K562 (cell line): ENCODE data around the gene ENTPD8. TPM values are rescaled to one million over a fixed set of nuclear protein-coding genes. Genes with fewer than 3 reads are reported as not detected.

ENCODE experiments used
- CREB3L1 ChIP-seq: fragments of 450-650 bp; IDR thresholded peaks from 2 replicates; pipeline ENCODE4 v1.6.1; 2014; ENCODE audit warnings: low read depth, mild to moderate bottlenecking, moderate library complexity, borderline replicate concordance
- HSF4 ChIP-seq: fragments of 250-450 bp; sonication (Bioruptor Pico); IDR thresholded peaks from 2 replicates; pipeline ENCODE4 v2.1.2; 2022; ENCODE audit warnings: mild to moderate bottlenecking, moderate library complexity, borderline replicate concordance
- MCM7 ChIP-seq, 2 experiments: fragments of 450-650 bp; IDR thresholded peaks; 2 replicates each; pipeline ENCODE4 v1.6.1; 2016 to 2018
- MLLT1 ChIP-seq, 2 experiments: fragments of 450-650 bp; IDR thresholded peaks; 2 replicates each; pipeline ENCODE4 v1.6.1; 2016
- MYBL2 ChIP-seq, 2 experiments: fragments of 450-650 bp in 1 of 2; sonication (generic) in 1 of 2; formaldehyde crosslinking in 1 of 2; IDR thresholded peaks; 2 replicates each; pipeline versions ENCODE4 v1.6.1 to v1.8.1; 2017 to 2022; ENCODE audit warnings: borderline replicate concordance in 1 of 2, inconsistent platforms in 1 of 2, low read depth in 1 of 2, mild to moderate bottlenecking in 1 of 2, missing genetic modification reagents in 1 of 2, moderate library complexity in 1 of 2
- NR3C1 ChIP-seq: sonication (generic); formaldehyde crosslinking; IDR thresholded peaks from 2 replicates; pipeline ENCODE4 v1.8.1; 2022; ENCODE audit warnings: missing genetic modification reagents
- PRDM10 ChIP-seq: fragments of 450-650 bp; IDR thresholded peaks from 2 replicates; pipeline ENCODE4 v1.6.1; 2018; ENCODE audit not compliant: partially characterized antibody
- PRMT5 ChIP-seq: sonication (generic); formaldehyde crosslinking; IDR thresholded peaks from 2 replicates; pipeline ENCODE4 v1.5.0; 2020; ENCODE audit warnings: missing genetic modification reagents
- RBM15 ChIP-seq: fragments of 200-400 bp; formaldehyde crosslinking; IDR thresholded peaks from 2 replicates; pipeline ENCODE4 v1.6.1; 2018; ENCODE audit warnings: mild to moderate bottlenecking, low read length, moderate library complexity; ENCODE audit not compliant: insufficient read depth
- RBM34 ChIP-seq: fragments of 200-400 bp; formaldehyde crosslinking; IDR thresholded peaks from 2 replicates; pipeline ENCODE4 v1.6.1; 2018; ENCODE audit warnings: low read length, borderline replicate concordance; ENCODE audit not compliant: insufficient read depth
- THAP12 ChIP-seq: fragments of 250-450 bp; sonication (Bioruptor Pico); IDR thresholded peaks from 2 replicates; pipeline ENCODE4 v1.9.0; 2021; ENCODE audit warnings: mild to moderate bottlenecking, inconsistent platforms
- ZBTB9 ChIP-seq: fragments of 450-650 bp; formaldehyde crosslinking; IDR thresholded peaks from 2 replicates; pipeline ENCODE4 v1.4.0; 2020; ENCODE audit warnings: mild to moderate bottlenecking, moderate library complexity
- ZC3H11A ChIP-seq: IDR thresholded peaks from 2 replicates; pipeline ENCODE4 v1.6.1; 2012; ENCODE audit warnings: low read depth, low read length, improper control_type of control experiment
- ZNF263 ChIP-seq: sonication (generic); formaldehyde crosslinking; IDR thresholded peaks from 2 replicates; pipeline ENCODE4 v1.8.0; 2022; ENCODE audit warnings: mild to moderate bottlenecking, missing genetic modification reagents, borderline replicate concordance
- ZNF282 ChIP-seq: sonication (generic); formaldehyde crosslinking; IDR thresholded peaks from 2 replicates; pipeline ENCODE4 v1.8.1; 2023; ENCODE audit warnings: missing genetic modification reagents
- ZNF324 ChIP-seq: fragments of 250-450 bp; sonication (Bioruptor Pico); IDR thresholded peaks from 2 replicates; pipeline ENCODE4 v1.4.0; 2020; ENCODE audit warnings: mild to moderate bottlenecking
- ZNF561 ChIP-seq: fragments of 450-650 bp; formaldehyde crosslinking; conservative IDR thresholded peaks from 2 replicates; pipeline ENCODE4 v1.4.0; 2020; ENCODE audit warnings: mild to moderate bottlenecking, moderate library complexity
- ZNF79 ChIP-seq: fragments of 250-450 bp; sonication (Bioruptor Pico); IDR thresholded peaks from 2 replicates; pipeline ENCODE4 v1.4.0; 2020; ENCODE audit warnings: low read depth, mild to moderate bottlenecking, moderate library complexity
- polyA plus RNA-seq, 8 experiments: library from polyadenylated mRNA; depleted of rRNA in 4 of 8; stranded (reverse) in 5 of 8; unstranded in 3 of 8; fragments of >200 nt; fragmentation: Nextera tagmentation in 2 of 8; fragmentation: Illumina TruSeq in 1 of 8; extraction: Ambion mirVana in 2 of 8; extraction: Trizol in 1 of 8; gene quantifications; 2 replicates each; pipeline versions ENCODE4 v1.2.1 to v1.2.3, GENCODE V29; 2011 to 2014; ENCODE audit warnings: inconsistent platforms in 1 of 8, missing spikeins in 1 of 8
- total RNA-seq, 7 experiments: library from RNA; depleted of rRNA in 6 of 7; stranded (reverse); fragments of >200 nt in 6 of 7; fragmentation: Illumina TruSeq in 2 of 7; extraction: Trizol in 2 of 7; gene quantifications; 2 replicates each; pipeline versions ENCODE4 v1.2.1 to v1.2.3, GENCODE V29; 2011 to 2021; ENCODE audit warnings: low replicate concordance in 1 of 7

The ENTPD8 gene
- total and polyA plus RNA-seq, 9 of the 15 experiments (the other 6 are each of a cell fraction or from before 2014, with no cell fraction given) = 0.06 to 0.27 (median 0.19) TPM; not detected in 5

- TF ChIP-seq CREB3L1 (no peak), HSF4 (CRISPR knock-in tag) (no peak), MLLT1 (IDR thresholded peaks at IDR 0.05) (no peak), ZNF282 (CRISPR knock-in tag) (no peak), ZNF263 (CRISPR knock-in tag) (no peak), THAP12 (no peak), PRMT5 (CRISPR knock-in tag) (no peak), PRDM10 (no peak), ZC3H11A (no peak), NR3C1 (CRISPR knock-in tag) (no peak), MCM7 (IDR thresholded peaks at IDR 0.05) (no peak), ZNF79 (CRISPR knock-in tag) (no peak), ZBTB9 (CRISPR knock-in tag) (no peak), ZNF561 (CRISPR knock-in tag) (no peak), ZNF324 (CRISPR knock-in tag) (no peak), RBM34 (no peak), MYBL2 (IDR thresholded peaks at IDR 0.05; ENCODE audit: low read depth) (no peak), MYBL2 (CRISPR knock-in tag; IDR thresholded peaks at IDR 0.05; ENCODE audit: borderline replicate concordance) (no peak), RBM15 (no peak)
Observed at GRCh38 chr9:137459152-137459600, 18.0 kb upstream of the ENTPD8 start, which contains the start of gene NSMF (continued).
